Vagina (tissue), 2 donors: ENCODE measurements around the gene COA1. TPM values are rescaled to one million over a fixed set of nuclear protein-coding genes. Genes with fewer than 3 reads are reported as not detected.
"Not testable (repeated sequence)": the region's sequence is repeated elsewhere in the genome, so short reads cannot be mapped to it uniquely, and the experiment has no call there.

Experiments used
- DNase-seq, 2 donors: peaks; one replicate each; pipeline ENCODE4 v3.0.0-alpha.2; 2017; ENCODE audit errors: extremely low spot score in 2 of 2
- H3K27ac ChIP-seq: fragments of 200-600 bp; sonication (generic); one replicate; pipeline ENCODE4 v1.5.1; 2019
- H3K27me3 ChIP-seq: fragments of 200-600 bp; sonication (generic); one replicate; pipeline ENCODE4 v1.5.1; 2019
- H3K36me3 ChIP-seq, 2 donors: fragments of 200-600 bp; sonication (generic); one replicate each; pipeline ENCODE4 v1.5.1; 2017 to 2019
- H3K4me1 ChIP-seq: fragments of 200-600 bp; sonication (generic); one replicate; pipeline ENCODE4 v1.5.1; 2019
- H3K4me3 ChIP-seq, 2 donors: fragments of 200-600 bp; sonication (generic); 1 replicate in 1 of 2; 2 replicates in 1 of 2; pipeline ENCODE4 v1.5.1; 2016 to 2019
- H3K9me3 ChIP-seq: fragments of 200-600 bp; sonication (generic); one replicate; pipeline ENCODE4 v1.5.1; 2019
- POLR2A ChIP-seq, 2 donors: fragments of 450-650 bp; IDR thresholded peaks; one replicate each; pipeline ENCODE4 v1.6.1; 2017; ENCODE audit warnings: antibody characterized with exemption in 2 of 2, mild to moderate bottlenecking in 2 of 2, moderate library complexity in 2 of 2
- POLR2AphosphoS5 ChIP-seq, 2 donors: sonication (generic); formaldehyde crosslinking; IDR thresholded peaks; one replicate each; pipeline ENCODE4 v1.9.0; 2017; ENCODE audit warnings: antibody characterized with exemption in 2 of 2, mild to moderate bottlenecking in 2 of 2, low read depth in 1 of 2; ENCODE audit not compliant: insufficient read depth in 1 of 2
- intact Hi-C: fragments of 100-400 bp; cut with DNase I; formaldehyde crosslinking; loops from one replicate; pipeline ENCODE4 v1.15.1; 2023
- total RNA-seq: library from RNA; depleted of rRNA; stranded (reverse); fragments of >200 nt; gene quantifications from one replicate; pipeline ENCODE4 v1.2.3, GENCODE V29; 2016
- TF ChIP-seq, protein P1 (sequence below), 3 experiments: fragments of 450-650 bp in 2 of 3; fragments of 200-600 bp in 1 of 3; sonication (generic) in 1 of 3; IDR thresholded peaks; one replicate each; pipeline ENCODE4 v1.5.1; 2017 to 2019; ENCODE audit warnings: antibody characterized with exemption in 3 of 3, mild to moderate bottlenecking in 2 of 3, moderate library complexity in 2 of 3

The COA1 gene
- total RNA-seq, 1 donor from 2014 or later = 47.6 TPM

- no peak for DNase-seq
- Histone ChIP-seq H3K9me3 (no peaks in the 10 kb centered on the region), H3K27me3 (no peaks in the 10 kb centered on the region), H3K36me3 (no peaks in the 10 kb centered on the region), H3K4me3 (no peak overlapping the region), H3K27ac (no peak overlapping the region), H3K4me1 (no peaks in the 10 kb centered on the region)
- intact Hi-C loops = no loop called here
- TF ChIP-seq, protein P1, sequence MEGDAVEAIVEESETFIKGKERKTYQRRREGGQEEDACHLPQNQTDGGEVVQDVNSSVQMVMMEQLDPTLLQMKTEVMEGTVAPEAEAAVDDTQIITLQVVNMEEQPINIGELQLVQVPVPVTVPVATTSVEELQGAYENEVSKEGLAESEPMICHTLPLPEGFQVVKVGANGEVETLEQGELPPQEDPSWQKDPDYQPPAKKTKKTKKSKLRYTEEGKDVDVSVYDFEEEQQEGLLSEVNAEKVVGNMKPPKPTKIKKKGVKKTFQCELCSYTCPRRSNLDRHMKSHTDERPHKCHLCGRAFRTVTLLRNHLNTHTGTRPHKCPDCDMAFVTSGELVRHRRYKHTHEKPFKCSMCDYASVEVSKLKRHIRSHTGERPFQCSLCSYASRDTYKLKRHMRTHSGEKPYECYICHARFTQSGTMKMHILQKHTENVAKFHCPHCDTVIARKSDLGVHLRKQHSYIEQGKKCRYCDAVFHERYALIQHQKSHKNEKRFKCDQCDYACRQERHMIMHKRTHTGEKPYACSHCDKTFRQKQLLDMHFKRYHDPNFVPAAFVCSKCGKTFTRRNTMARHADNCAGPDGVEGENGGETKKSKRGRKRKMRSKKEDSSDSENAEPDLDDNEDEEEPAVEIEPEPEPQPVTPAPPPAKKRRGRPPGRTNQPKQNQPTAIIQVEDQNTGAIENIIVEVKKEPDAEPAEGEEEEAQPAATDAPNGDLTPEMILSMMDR (IDR thresholded peaks at IDR 0.05) = no peak
- no peak for TF ChIP-seq POLR2AphosphoS5 (IDR thresholded peaks at IDR 0.05; ENCODE audit: insufficient read depth in 1 of 2, low read depth in 1 of 2)
- TF ChIP-seq POLR2A (IDR thresholded peaks at IDR 0.05) = no peak
Observed at GRCh38 chr7:43735403-43735801, 6.1 kb upstream of the COA1 start.

DNA sequence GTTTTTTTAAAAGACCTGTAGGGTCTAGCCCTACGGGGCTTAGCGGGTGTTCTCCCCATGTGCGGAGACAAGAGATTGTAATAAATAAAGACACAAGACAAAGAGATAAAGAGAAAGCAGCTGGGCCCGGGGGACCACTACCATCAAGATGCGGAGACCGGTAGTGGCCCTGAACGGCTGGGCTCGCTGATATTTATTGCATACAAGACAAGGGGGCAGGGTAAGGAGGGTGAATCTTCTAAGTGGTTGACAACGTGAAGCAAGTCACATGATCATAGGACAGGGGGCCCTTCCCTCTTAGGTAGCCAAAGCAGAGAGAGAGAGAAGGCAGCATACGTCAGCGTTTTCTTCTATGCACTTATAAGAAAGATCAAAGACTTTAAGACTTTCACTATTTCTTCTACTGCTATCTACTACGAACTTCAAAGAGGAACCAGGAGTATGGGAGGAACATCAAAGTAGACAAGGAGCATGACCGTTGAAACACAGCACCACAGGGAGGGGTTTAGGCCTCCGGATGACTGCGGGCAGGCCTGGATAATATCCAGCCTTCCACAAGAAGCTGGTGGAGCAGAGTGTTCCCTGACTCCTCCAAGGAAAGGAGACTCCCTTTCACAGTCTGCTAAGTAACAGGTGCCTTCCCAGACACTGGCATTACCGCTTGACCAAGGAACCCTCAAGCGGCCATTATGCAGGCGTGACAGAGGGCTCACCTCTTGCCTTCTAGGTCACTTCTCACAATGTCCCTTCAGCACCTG, 5.4 kb upstream of the COA1 start:
- H3K27me3 ChIP-seq, H3K9me3 ChIP-seq, H3K36me3 ChIP-seq, H3K4me1 ChIP-seq, H3K27ac ChIP-seq, DNase-seq, intact Hi-C loops, H3K4me3 ChIP-seq: not testable (repeated sequence)

- H3K27ac ChIP-seq, H3K36me3 ChIP-seq, H3K27me3 ChIP-seq, DNase-seq, intact Hi-C loops, H3K4me3 ChIP-seq, H3K9me3 ChIP-seq: not testable (repeated sequence)
- peaks cover 23% of the 10 kb centered on the region for H3K4me1 ChIP-seq
Observed at GRCh38 chr7:43731494-43731893, 2.2 kb upstream of the COA1 start.

GRCh38 chr7:43729924-43730248, 563 bp upstream of the COA1 start:
- intact Hi-C loops = no loop called here
- no peak for DNase-seq
- peak overlapping the region; percentile 59 to 88 for H3K4me3 ChIP-seq
- peaks cover 29% of the 10 kb centered on the region for H3K4me1 ChIP-seq
- TF ChIP-seq POLR2A (IDR thresholded peaks at IDR 0.05) (no peak), POLR2AphosphoS5 (IDR thresholded peaks at IDR 0.05; ENCODE audit: insufficient read depth in 1 of 2, low read depth in 1 of 2) (no peak)
- TF ChIP-seq, protein P1 (IDR thresholded peaks at IDR 0.05) = no peak
- peak overlapping the region; percentile 80 for H3K27ac ChIP-seq
- H3K36me3 ChIP-seq = no peaks in the 10 kb centered on the region
- H3K27me3 ChIP-seq = no peaks in the 10 kb centered on the region
- no peaks in the 10 kb centered on the region for H3K9me3 ChIP-seq

DNA sequence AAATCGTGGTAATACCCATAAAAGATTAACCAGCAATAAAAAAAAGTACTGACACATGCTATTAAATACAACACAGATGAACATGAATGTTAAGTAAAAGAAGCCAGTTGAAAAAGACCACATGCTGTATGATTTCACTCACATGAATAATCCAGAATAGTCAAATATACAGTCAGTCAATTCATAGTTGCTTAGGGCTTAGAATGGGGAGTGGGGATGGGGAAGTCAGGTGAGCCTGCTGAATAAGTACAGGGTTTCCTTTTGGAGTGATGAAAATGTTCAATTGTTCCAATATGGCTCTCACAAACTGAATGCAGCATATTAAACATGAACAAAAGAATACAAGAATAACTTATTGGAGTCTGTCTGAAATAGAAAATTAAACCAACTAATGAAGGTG, 1.8 kb downstream of the COA1 start:
- Histone ChIP-seq H3K9me3 (no peaks in the 10 kb centered on the region), H3K27ac (no peak overlapping the region), H3K27me3 (no peaks in the 10 kb centered on the region), H3K4me1 (peaks cover 34% of the 10 kb centered on the region), H3K36me3 (no peaks in the 10 kb centered on the region), H3K4me3 (no peak overlapping the region)
- no peak for DNase-seq
- intact Hi-C loops = no loop called here
- TF ChIP-seq POLR2A (IDR thresholded peaks at IDR 0.05) = no peak
- TF ChIP-seq, protein P1 (IDR thresholded peaks at IDR 0.05) = no peak
- TF ChIP-seq POLR2AphosphoS5 (IDR thresholded peaks at IDR 0.05; ENCODE audit: insufficient read depth in 1 of 2, low read depth in 1 of 2) = no peak

DNA sequence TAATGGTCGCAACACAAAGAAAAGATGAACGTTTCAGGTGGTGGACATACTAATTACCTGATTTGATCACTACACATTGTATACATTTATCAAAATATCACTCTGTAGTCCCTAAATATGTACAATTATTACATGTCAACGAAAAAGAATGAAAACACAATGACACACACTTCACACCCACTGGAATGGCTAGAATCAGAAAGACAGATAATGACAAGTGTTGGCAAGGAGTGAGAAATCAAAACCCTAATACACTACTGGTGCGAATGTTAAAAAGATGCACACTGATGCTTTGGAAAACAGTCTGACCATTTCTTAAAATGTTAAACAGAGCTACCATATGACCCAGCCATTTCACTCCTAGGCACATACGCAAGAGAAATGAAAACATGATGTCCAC, 2.3 kb downstream of the COA1 start:
- Histone ChIP-seq H3K36me3 (no peaks in the 10 kb centered on the region), H3K27ac (no peak overlapping the region), H3K9me3 (no peaks in the 10 kb centered on the region), H3K4me1 (peaks cover 34% of the 10 kb centered on the region), H3K27me3 (no peaks in the 10 kb centered on the region), H3K4me3 (no peak overlapping the region)
- no peak for TF ChIP-seq POLR2AphosphoS5 (IDR thresholded peaks at IDR 0.05; ENCODE audit: insufficient read depth in 1 of 2, low read depth in 1 of 2)
- TF ChIP-seq, protein P1 (IDR thresholded peaks at IDR 0.05) = no peak
- TF ChIP-seq POLR2A (IDR thresholded peaks at IDR 0.05) = no peak
- intact Hi-C loops = no loop called here
- DNase-seq = no peak
